ENCODE data around the gene SYNE3.

Gene SYNE3

DNA sequence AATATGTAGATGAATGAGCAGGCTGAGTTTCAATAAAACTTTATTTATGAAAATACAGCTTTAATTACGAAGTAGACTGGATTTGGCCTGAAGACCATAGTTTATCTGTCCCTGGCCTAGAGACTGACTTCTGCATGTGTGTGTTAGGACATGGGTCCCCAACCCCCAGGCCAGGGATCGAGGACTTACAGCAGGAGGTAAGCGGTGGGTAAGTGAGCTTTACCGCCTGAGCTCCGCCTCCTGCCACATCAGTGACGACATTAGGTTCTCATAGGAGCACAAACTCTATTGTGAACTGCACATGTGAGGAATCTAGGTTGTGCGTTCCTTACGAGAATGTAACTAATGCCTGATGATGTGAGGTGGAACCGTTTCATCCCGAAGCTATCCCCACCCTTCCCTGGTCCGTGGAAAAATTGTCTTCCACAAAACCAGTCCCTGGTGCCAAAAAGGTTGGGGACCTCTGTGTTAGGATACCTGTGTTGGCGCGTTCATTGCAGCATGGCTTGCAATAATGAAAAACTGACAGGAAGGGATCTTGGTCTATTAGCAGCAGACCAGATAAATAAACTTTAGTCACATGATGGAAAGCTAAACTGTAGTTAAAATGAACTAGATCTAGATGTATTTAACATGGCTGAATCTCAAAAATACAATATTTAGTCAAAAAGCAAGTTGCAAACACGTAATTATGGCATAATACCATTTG is 22.5 kb upstream of the SYNE3 start:
- Histone ChIP-seq H2AFZ (ENCODE audit: low read length) (no peak overlapping the region), H3F3A (ENCODE audit: insufficient read depth, low read length) (no peaks in the 10 kb centered on the region), H3K9me3 (ENCODE audit: low read length) (no peaks in the 10 kb centered on the region), H3K27me3 (ENCODE audit: insufficient read depth, low read length) (no peaks in the 10 kb centered on the region), H3K4me3 (ENCODE audit: low read depth, low read length, poor library complexity, severe bottlenecking) (no peak overlapping the region), H3K79me2 (ENCODE audit: insufficient read depth, low read length) (peaks cover 80% of the 10 kb centered on the region), H4K20me1 (ENCODE audit: insufficient read depth, low read length) (no peaks in the 10 kb centered on the region), H3K36me3 (ENCODE audit: insufficient read depth, low read length) (peaks cover 2% of the 10 kb centered on the region; the same call in 1 of the 2 replicates), H3K27ac (ENCODE audit: low read depth, low read length, poor library complexity, severe bottlenecking) (no peak overlapping the region), H3K4me1 (ENCODE audit: insufficient read depth, low read length, severe bottlenecking) (peaks cover 50% of the 10 kb centered on the region), H3K4me2 (ENCODE audit: low read length) (no peak overlapping the region; the same call in 1 of the 2 replicates), H3K9ac (ENCODE audit: low read length) (no peak overlapping the region), H3K9me2 (ENCODE audit: low read depth, low read length) (no peaks in the 10 kb centered on the region)
- TF ChIP-seq, protein P1, sequence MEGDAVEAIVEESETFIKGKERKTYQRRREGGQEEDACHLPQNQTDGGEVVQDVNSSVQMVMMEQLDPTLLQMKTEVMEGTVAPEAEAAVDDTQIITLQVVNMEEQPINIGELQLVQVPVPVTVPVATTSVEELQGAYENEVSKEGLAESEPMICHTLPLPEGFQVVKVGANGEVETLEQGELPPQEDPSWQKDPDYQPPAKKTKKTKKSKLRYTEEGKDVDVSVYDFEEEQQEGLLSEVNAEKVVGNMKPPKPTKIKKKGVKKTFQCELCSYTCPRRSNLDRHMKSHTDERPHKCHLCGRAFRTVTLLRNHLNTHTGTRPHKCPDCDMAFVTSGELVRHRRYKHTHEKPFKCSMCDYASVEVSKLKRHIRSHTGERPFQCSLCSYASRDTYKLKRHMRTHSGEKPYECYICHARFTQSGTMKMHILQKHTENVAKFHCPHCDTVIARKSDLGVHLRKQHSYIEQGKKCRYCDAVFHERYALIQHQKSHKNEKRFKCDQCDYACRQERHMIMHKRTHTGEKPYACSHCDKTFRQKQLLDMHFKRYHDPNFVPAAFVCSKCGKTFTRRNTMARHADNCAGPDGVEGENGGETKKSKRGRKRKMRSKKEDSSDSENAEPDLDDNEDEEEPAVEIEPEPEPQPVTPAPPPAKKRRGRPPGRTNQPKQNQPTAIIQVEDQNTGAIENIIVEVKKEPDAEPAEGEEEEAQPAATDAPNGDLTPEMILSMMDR (IDR thresholded peaks at IDR 0.05; ENCODE audit: low read length), result no peak
- no peak for TF ChIP-seq EZH2 (IDR thresholded peaks at IDR 0.05; ENCODE audit: borderline replicate concordance, low read length)

DNA sequence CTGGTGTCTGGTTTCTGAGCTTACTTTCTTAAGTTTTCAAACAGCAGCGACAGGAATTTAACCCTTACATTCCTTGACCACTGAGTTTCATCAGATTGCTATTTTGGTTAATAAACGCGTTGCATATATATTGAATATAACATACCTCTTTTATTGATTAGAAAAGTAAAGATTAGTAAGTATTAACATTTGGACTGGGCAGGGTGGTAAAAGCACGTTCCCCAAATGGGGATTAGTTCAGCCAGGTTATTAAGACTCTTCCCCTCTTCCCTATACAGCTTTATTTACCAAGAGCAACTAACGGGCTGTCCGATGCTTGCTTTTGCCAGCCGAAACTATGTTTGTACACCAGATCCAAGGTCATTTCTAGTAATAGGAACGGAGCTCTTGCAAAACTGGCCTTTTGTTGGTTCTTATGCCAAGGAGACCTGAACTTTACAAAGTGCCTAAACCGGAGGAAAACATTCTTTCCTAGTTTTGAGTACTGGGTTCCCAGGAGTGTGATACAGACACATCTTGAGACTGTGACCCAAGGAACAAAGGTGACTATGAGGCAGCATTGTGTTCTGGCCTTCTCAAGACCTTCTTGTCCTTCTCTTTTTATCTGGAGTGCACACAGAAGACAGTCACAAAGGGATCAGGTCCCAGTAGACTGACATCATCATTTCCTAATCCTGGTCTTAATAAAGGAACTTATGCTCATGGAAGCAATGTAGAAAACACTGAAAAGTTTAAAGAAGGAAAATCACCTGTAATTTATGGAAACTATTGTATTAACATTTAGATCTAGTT is 21.0 kb upstream of the SYNE3 start:
- Histone ChIP-seq H3K27me3 (ENCODE audit: insufficient read depth, low read length) (no peaks in the 10 kb centered on the region), H3K9ac (ENCODE audit: low read length) (no peak overlapping the region), H3K9me3 (ENCODE audit: low read length) (no peaks in the 10 kb centered on the region), H3K4me2 (ENCODE audit: low read length) (peak overlapping the region; percentile 98; the same call in 1 of the 2 replicates), H4K20me1 (ENCODE audit: insufficient read depth, low read length) (no peaks in the 10 kb centered on the region), H3K9me2 (ENCODE audit: low read depth, low read length) (no peaks in the 10 kb centered on the region), H2AFZ (ENCODE audit: low read length) (no peak overlapping the region), H3K4me3 (ENCODE audit: low read depth, low read length, poor library complexity, severe bottlenecking) (peak overlapping the region; percentile 92), H3F3A (ENCODE audit: insufficient read depth, low read length) (no peaks in the 10 kb centered on the region), H3K36me3 (ENCODE audit: insufficient read depth, low read length) (peaks cover 3% of the 10 kb centered on the region), H3K27ac (ENCODE audit: low read depth, low read length, poor library complexity, severe bottlenecking) (no peak overlapping the region), H3K79me2 (ENCODE audit: insufficient read depth, low read length) (peaks cover 88% of the 10 kb centered on the region), H3K4me1 (ENCODE audit: insufficient read depth, low read length, severe bottlenecking) (peaks cover 59% of the 10 kb centered on the region)
- TF ChIP-seq, protein P1 (IDR thresholded peaks at IDR 0.05; ENCODE audit: low read length), result no peak
- no peak for TF ChIP-seq EZH2 (IDR thresholded peaks at IDR 0.05; ENCODE audit: borderline replicate concordance, low read length)

DNA sequence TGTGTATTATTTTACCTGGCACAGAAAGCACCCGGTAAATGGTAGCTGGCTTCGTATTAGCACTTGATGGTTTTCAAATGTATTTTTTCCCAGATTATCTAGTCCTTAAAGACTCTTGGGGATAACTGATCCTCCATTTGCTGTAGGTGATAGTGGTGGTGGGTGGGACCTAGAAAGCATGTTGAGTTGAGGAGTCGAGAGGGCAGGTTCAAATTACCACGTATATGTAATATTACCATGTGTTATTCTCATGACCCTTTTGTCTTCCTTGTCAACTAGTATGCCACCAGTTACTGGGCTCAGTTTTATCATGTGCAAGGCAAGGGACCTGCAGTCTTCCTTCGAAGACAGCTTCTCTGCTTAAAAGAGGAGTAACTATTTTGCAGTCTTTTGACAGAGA is 20.2 kb upstream of the SYNE3 start:
- H3K9ac ChIP-seq (ENCODE audit: low read length), result peak overlapping the region; percentile 93
- peaks cover 88% of the 10 kb centered on the region for H3K79me2 ChIP-seq (ENCODE audit: insufficient read depth, low read length)
- no peaks in the 10 kb centered on the region for H3F3A ChIP-seq (ENCODE audit: insufficient read depth, low read length)
- peak overlapping the region; percentile 92 for H3K4me3 ChIP-seq (ENCODE audit: low read depth, low read length, poor library complexity, severe bottlenecking)
- no peaks in the 10 kb centered on the region for H3K27me3 ChIP-seq (ENCODE audit: insufficient read depth, low read length)
- no peak overlapping the region for H3K27ac ChIP-seq (ENCODE audit: low read depth, low read length, poor library complexity, severe bottlenecking)
- H3K9me2 ChIP-seq (ENCODE audit: low read depth, low read length), result no peaks in the 10 kb centered on the region
- peak overlapping the region; percentile 98 for H3K4me2 ChIP-seq (ENCODE audit: low read length)
- H3K36me3 ChIP-seq (ENCODE audit: insufficient read depth, low read length), result peaks cover 11% of the 10 kb centered on the region
- no peaks in the 10 kb centered on the region for H4K20me1 ChIP-seq (ENCODE audit: insufficient read depth, low read length)
- no peaks in the 10 kb centered on the region for H3K9me3 ChIP-seq (ENCODE audit: low read length)
- H2AFZ ChIP-seq (ENCODE audit: low read length), result no peak overlapping the region
- TF ChIP-seq, protein P1 (IDR thresholded peaks at IDR 0.05; ENCODE audit: low read length), result no peak
- TF ChIP-seq EZH2 (IDR thresholded peaks at IDR 0.05; ENCODE audit: borderline replicate concordance, low read length), result no peak
- peaks cover 67% of the 10 kb centered on the region for H3K4me1 ChIP-seq (ENCODE audit: insufficient read depth, low read length, severe bottlenecking)

All from OCI-LY1 (cell line).